OCI-LY1 (cell line): ENCODE results near the gene OVOL2.

Experiments
- H2AFZ ChIP-seq: fragments of 200-600 bp; sonication (generic), shearing (Covaris generic); 2 replicates; pipeline ENCODE4 v1.6.0; 2014; ENCODE audit warnings: antibody characterized with exemption, mild to moderate bottlenecking, low read length
- H3F3A ChIP-seq: fragments of 200-600 bp; sonication (generic), shearing (Covaris generic); 2 replicates; pipeline ENCODE4 v1.6.0; 2014; ENCODE audit warnings: mild to moderate bottlenecking, antibody characterized with exemption, low read length, moderate library complexity; ENCODE audit not compliant: insufficient read depth
- H3K27ac ChIP-seq: fragments of 200-600 bp; sonication (generic); 2 replicates; pipeline ENCODE4 v1.5.1; 2014; ENCODE audit warnings: low read length, mixed run types, mild to moderate bottlenecking, low read depth; ENCODE audit not compliant: poor library complexity, severe bottlenecking
- H3K27me3 ChIP-seq: fragments of 200-600 bp; sonication (generic); 2 replicates; pipeline ENCODE4 v1.6.0; 2014; ENCODE audit warnings: antibody characterized with exemption, mild to moderate bottlenecking, low read length, moderate library complexity; ENCODE audit not compliant: insufficient read depth
- H3K36me3 ChIP-seq: fragments of 200-600 bp; sonication (generic); 2 replicates; pipeline ENCODE4 v1.6.1; 2014; ENCODE audit warnings: mild to moderate bottlenecking, antibody characterized with exemption, low read length, moderate library complexity, mixed read lengths; ENCODE audit not compliant: insufficient read depth
- H3K4me1 ChIP-seq: fragments of 200-600 bp; sonication (generic); 2 replicates; pipeline ENCODE4 v1.5.1; 2014; ENCODE audit warnings: mild to moderate bottlenecking, low read length, moderate library complexity; ENCODE audit not compliant: insufficient read depth, severe bottlenecking
- H3K4me2 ChIP-seq: fragments of 200-600 bp; sonication (generic), shearing (Covaris generic); 2 replicates; pipeline ENCODE4 v1.6.1; 2014; ENCODE audit warnings: low read length
- H3K4me3 ChIP-seq: fragments of 200-600 bp; sonication (generic); 2 replicates; pipeline ENCODE4 v1.5.1; 2014; ENCODE audit warnings: low read length, low read depth, mild to moderate bottlenecking, mixed read lengths; ENCODE audit not compliant: poor library complexity, severe bottlenecking
- H3K79me2 ChIP-seq: fragments of 200-600 bp; shearing (Covaris generic); 2 replicates; pipeline ENCODE4 v1.6.1; 2016; ENCODE audit warnings: mixed run types, low read length, mixed read lengths; ENCODE audit not compliant: insufficient read depth
- H3K9ac ChIP-seq: fragments of 200-600 bp; sonication (generic), shearing (Covaris generic); 2 replicates; pipeline ENCODE4 v1.6.1; 2014; ENCODE audit warnings: mild to moderate bottlenecking, low read length, mixed read lengths
- H3K9me2 ChIP-seq: fragments of 200-600 bp; sonication (generic), shearing (Covaris generic); 2 replicates; pipeline ENCODE4 v1.6.1; 2014; ENCODE audit warnings: low read depth, mild to moderate bottlenecking, low read length, mixed read lengths
- H3K9me3 ChIP-seq: fragments of 200-600 bp; shearing (Covaris generic); 2 replicates; pipeline ENCODE4 v1.6.1; 2014; ENCODE audit warnings: low read length, mixed read lengths
- H4K20me1 ChIP-seq: fragments of 200-600 bp; sonication (generic), shearing (Covaris generic); 2 replicates; pipeline ENCODE4 v1.6.0; 2016; ENCODE audit warnings: mild to moderate bottlenecking, low read length; ENCODE audit not compliant: insufficient read depth
- EZH2 ChIP-seq: fragments of 200-600 bp; sonication (generic), shearing (Covaris generic); IDR thresholded peaks from 2 replicates; pipeline ENCODE4 v1.8.0; 2017; ENCODE audit warnings: borderline replicate concordance, mixed run types, mild to moderate bottlenecking, antibody characterized with exemption, low read length, moderate library complexity, mixed read lengths
- TF ChIP-seq, protein P1 (sequence below): fragments of 200-600 bp; sonication (generic), shearing (Covaris generic); IDR thresholded peaks from 2 replicates; pipeline ENCODE4 v1.5.1; 2017; ENCODE audit warnings: mild to moderate bottlenecking, antibody characterized with exemption, low read length, moderate library complexity, mixed read lengths

The OVOL2 gene

DNA sequence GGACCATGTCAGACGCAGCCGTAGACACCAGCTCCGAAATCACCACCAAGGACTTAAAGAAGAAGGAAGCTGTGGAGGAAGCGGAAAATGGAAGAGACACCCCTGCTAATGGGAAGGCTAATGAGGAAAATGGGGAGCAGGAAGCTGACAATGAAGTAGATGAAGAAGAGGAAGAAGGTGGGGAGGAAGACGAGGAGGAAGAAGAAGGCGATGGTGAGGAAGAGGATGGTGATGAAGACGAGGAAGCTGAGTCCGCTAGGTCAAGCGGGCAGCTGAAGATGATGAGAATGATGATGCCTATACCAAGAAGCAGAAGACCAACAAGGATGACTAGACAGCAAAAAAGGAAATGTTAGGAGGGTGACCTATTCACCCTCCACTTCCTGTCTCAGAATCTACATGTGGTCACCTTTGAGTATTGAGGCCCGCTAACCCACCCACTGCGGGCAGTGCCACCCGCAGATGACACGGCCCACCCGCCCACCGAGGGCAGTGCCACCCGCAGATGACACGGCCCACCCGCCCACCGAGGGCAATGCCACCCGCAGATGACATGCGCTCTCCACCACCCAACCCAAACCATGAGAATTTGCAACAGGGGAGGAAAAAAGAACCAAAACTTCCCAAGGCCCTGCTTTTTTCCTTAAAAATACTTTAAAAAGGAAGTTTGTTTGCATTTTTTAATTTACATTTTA lies 45.6 kb downstream of the OVOL2 start:
- H3K27ac ChIP-seq = no peak overlapping the region
- H3K4me3 ChIP-seq = no peak overlapping the region
- no peaks in the 10 kb centered on the region for H3K9me3 ChIP-seq
- no peaks in the 10 kb centered on the region for H3K9me2 ChIP-seq
- no peaks in the 10 kb centered on the region for H4K20me1 ChIP-seq
- H3K79me2 ChIP-seq = no peaks in the 10 kb centered on the region
- no peaks in the 10 kb centered on the region for H3F3A ChIP-seq
- no peaks in the 10 kb centered on the region for H3K36me3 ChIP-seq
- H3K4me2 ChIP-seq = no peak overlapping the region
- TF ChIP-seq EZH2 = no peak
- TF ChIP-seq, protein P1, sequence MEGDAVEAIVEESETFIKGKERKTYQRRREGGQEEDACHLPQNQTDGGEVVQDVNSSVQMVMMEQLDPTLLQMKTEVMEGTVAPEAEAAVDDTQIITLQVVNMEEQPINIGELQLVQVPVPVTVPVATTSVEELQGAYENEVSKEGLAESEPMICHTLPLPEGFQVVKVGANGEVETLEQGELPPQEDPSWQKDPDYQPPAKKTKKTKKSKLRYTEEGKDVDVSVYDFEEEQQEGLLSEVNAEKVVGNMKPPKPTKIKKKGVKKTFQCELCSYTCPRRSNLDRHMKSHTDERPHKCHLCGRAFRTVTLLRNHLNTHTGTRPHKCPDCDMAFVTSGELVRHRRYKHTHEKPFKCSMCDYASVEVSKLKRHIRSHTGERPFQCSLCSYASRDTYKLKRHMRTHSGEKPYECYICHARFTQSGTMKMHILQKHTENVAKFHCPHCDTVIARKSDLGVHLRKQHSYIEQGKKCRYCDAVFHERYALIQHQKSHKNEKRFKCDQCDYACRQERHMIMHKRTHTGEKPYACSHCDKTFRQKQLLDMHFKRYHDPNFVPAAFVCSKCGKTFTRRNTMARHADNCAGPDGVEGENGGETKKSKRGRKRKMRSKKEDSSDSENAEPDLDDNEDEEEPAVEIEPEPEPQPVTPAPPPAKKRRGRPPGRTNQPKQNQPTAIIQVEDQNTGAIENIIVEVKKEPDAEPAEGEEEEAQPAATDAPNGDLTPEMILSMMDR = no peak
- no peaks in the 10 kb centered on the region for H3K4me1 ChIP-seq
- H3K27me3 ChIP-seq = no peaks in the 10 kb centered on the region
- H2AFZ ChIP-seq = no peak overlapping the region
- no peak overlapping the region for H3K9ac ChIP-seq

GRCh38 chr20:18011482-18011881 lies 46.2 kb downstream of the OVOL2 start:
- no peak overlapping the region for H3K4me3 ChIP-seq
- no peaks in the 10 kb centered on the region for H3K9me3 ChIP-seq
- no peak overlapping the region for H3K9ac ChIP-seq
- H3K79me2 ChIP-seq = no peaks in the 10 kb centered on the region
- H3K27ac ChIP-seq = no peak overlapping the region
- no peak overlapping the region for H3K4me2 ChIP-seq
- H4K20me1 ChIP-seq = no peaks in the 10 kb centered on the region
- no peaks in the 10 kb centered on the region for H3K9me2 ChIP-seq
- no peaks in the 10 kb centered on the region for H3F3A ChIP-seq
- no peaks in the 10 kb centered on the region for H3K36me3 ChIP-seq
- H3K4me1 ChIP-seq = no peaks in the 10 kb centered on the region
- no peaks in the 10 kb centered on the region for H3K27me3 ChIP-seq
- no peak overlapping the region for H2AFZ ChIP-seq
- TF ChIP-seq EZH2 = no peak
- TF ChIP-seq, protein P1 = no peak

- TF ChIP-seq, protein P1 = no peak
- no peak for TF ChIP-seq EZH2
- H2AFZ ChIP-seq = no peak overlapping the region
- no peaks in the 10 kb centered on the region for H3K79me2 ChIP-seq
- H3K4me2 ChIP-seq = no peak overlapping the region
- H3K27me3 ChIP-seq = no peaks in the 10 kb centered on the region; the same call in 1 of the 2 replicates
- H4K20me1 ChIP-seq = no peaks in the 10 kb centered on the region
- H3K9me3 ChIP-seq = no peaks in the 10 kb centered on the region
- no peak overlapping the region for H3K27ac ChIP-seq
- no peaks in the 10 kb centered on the region for H3K36me3 ChIP-seq
- H3K4me3 ChIP-seq = no peak overlapping the region
- no peaks in the 10 kb centered on the region for H3F3A ChIP-seq
- H3K4me1 ChIP-seq = peaks cover 11% of the 10 kb centered on the region
- H3K9ac ChIP-seq = no peak overlapping the region
- no peaks in the 10 kb centered on the region for H3K9me2 ChIP-seq
These were observed 48.6 kb downstream of the OVOL2 start for GRCh38 chr20:18009116-18009515.
